Stimulated activated CD4-positive, alpha-beta T cell treated with anti-CD3 and anti-CD28 coated beads, Interleukin-1b, Interleukin-23, amount 100 ng/mL, for 24 hours (primary cell): ENCODE measurements around the gene LRP5.
A peak's percentile ranks its signal among the peaks of the same experiment; 100 is the strongest.

Experiments used
- DNase-seq, 4 experiments: peaks; one replicate each; pipeline ENCODE4 v3.0.0-alpha.2; 2020; ENCODE audit warnings: low read depth in 4 of 4, low spot score in 1 of 4

The LRP5 gene

GRCh38 chr11:68308068-68308467, 4.3 kb upstream of the LRP5 start:
- DNase-seq: no peak

DNA sequence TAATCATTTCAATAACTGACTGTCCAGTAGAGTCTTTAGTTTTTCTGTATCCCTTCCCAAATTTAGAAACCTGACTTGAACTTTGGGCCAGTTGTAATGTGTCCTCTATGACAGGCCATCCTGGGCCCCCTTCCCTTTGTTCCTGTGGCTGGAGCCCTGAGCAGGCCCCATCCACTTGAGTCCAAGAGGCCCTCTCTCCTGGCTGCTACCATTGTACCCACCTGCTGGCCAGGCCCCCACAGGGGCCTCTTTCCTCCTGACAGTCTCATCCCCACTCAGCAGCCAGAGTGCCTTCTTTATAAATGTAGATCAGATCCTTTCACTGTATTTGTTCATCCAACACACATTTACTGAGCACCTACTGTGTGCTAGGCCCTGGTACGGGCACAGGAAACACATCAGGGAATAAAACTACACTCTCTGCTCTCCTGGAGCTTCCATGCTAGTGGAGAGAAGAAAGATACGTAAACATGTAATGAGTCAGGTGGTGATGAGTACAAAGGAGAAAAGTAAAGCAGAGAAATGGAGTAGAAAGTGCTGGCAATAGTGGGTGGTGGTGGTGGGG, 2.7 kb upstream of the LRP5 start:
- no peak for DNase-seq

DNA sequence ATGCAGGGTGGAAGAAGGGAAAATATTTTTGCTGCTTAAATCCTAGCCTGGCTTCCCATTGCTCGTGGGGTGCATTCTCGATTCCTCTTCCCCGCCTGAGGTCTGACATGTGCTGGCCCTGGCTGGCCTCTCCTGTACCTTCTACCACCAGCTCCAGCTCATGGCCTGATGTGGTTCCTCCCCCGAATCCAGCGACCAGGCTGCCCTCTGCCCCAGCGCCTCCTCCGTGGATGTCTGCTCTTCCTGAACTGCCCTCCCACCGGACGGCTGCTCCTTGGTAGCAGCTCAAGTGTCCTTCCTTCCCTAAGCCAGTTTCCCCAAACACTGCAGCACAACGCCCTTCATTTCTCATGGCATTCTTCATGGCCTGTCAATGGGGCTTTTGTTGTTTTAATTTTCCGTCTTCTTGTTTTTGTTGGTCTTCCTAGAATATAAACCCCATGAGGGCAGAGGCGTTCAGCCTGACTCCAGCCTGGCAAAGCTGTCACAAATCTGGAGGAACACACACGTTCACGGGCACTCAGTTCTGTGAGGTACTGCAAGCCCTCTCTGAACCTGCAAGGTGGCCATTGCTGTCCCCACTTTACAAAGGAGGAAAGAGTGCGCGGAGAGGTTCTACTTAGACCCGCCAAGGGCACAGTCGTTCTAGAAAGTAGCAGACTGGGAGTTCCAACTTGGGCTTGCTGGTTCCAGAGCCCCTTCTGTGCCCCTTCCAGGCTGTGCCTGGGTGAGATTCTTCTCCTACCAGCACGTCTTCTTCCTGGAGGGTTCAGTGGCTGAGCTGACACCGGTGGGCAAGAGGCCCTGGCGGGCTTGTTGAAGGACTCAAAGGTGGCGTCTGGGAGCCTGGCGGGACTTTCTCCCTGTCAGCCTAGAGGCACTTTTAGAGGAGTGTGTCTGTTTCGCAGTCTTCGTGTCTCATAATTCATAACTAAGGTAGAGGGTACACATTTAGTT, 953 bp upstream of the LRP5 start:
- no peak for DNase-seq

DNA sequence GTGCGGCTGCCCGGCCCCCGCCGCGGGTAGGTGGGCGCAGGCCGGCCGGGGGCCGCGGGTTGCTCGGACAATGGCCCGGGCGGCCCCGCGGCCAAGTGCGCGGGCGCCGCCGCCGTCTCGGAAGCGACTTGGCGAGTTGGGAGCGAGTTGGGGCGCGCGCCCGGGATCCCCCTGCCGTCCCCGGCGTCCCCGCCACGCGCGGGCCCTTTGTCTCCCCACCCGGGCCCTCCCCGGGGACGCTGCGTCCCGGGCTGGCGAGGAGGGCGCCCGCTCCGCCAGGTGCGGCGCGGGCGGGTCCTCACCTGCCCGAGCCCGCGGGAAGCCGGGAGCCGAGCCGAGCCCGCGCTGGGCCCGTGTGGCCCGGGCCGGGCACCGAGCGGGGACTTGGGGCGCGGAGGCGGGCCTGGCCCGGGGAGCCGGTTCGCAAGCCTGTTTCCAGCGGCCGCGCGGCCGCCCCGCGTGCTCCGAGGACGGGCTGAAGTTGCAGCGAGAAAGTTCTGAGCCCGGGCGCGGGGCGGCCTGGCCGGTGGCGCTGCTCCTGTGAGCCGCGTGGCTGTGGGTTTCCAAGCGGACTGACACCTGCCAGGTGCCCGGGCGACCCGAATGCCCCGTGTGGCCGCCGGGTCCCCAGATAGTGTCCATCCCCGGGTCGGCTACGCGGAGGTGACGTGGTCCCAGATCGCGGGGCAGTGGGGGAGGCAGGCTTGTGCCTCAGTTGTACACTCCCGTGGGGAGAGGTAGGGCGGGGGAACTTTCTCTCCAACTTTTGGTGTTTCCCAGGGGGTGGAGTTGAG, 586 bp downstream of the LRP5 start:
- peak in 1 of 4 experiments; percentile 11 for DNase-seq

DNA sequence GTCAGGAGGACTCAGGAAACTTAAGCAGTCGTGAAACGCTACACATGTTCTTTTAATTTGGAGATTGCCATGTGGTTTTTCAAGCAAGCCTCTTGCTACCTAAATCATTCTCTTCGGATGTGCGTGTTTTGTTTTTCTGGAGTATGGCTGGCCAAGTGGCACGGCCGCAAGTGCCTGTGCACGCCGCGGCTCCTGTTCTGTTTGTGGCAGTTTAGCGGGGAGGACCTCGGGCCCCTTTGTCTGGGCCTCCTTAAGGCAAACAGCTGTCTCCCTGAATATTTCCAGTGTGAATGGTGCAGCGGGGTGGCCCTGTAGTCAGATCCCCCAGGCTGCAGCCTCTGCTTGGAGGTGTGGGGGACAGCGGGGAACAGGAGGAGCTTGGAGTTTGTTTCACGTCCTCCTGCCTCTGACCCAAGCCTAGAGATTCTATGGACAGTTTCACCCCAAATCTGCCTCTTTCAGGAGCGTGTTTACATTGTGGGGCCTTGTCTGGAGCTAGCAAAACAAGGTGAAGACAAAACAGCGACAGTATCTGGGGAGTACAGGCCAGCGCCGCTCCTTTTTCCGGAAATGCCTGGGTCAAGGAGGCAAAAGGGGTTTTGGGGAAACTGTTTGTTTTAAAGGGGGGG, 1.3 kb downstream of the LRP5 start:
- DNase-seq: peak in 1 of 4 experiments; percentile 10

GRCh38 chr11:68314203-68315170, 2.1 kb downstream of the LRP5 start:
- DNase-seq: no peak

DNA sequence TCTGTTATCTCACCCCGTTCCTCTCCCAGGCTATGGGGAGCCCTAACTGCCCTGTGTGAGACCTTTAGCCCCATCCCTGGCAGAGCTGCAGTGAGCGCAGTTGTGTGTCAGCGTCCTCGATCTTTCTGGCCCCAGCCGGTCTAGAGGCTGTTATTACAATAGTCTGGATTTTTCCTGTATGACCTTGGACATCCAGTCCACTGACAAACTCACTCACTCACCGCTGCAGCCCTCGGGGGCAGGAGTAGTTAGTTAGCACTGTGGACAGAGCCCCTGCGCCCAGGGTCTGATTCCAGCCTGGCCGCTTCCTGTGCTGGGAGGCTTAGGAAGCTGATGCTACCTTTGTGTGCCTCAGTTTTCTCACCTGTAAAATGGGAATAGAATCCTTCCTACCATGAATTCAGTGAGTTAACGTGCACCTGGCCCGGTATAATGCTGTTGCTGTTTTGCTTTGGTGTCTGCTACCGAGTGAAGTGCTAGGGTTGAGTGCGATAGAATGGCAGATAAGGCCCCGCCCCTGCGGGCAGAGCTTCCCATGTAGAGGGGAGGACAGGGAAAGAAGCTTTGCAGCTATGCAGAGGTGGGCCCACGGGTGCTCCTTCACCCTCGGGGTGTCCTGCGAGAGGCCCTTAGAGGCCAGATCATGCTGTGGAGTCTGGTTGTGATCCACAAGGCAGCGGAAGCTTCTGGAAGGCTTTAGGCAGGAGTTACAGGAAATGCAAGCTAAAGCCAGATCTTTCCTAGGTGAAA, 3.0 kb downstream of the LRP5 start:
- no peak for DNase-seq

- no peak for DNase-seq
Observed at GRCh38 chr11:68317147-68317785, 4.9 kb downstream of the LRP5 start.

GRCh38 chr11:68321293-68322051, 9.1 kb downstream of the LRP5 start:
- no peak for DNase-seq

GRCh38 chr11:68322052-68322430, 9.7 kb downstream of the LRP5 start:
- no peak for DNase-seq

DNA sequence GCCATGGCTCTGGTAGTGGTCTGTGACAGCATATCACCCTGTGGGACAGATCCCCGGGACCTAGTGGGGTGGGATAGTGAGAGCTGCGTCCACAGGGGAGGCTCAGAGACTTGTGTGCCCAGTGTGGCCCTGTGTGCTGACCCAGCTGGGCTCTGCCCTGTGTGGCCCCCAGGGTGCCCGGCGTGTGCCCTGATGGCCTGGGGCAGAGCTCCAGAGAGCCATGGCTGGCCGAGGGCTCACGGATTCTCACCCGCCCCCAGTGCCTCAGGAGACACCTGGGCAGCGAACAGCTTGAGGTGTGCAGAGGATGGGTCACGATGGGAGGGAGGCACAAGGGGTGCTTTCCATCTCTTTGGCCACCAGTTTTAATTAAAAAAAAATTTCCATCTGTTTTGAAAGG, 11.8 kb downstream of the LRP5 start:
- DNase-seq: no peak

GRCh38 chr11:68324695-68325094, 12.3 kb downstream of the LRP5 start:
- DNase-seq: no peak

GRCh38 chr11:68325183-68325906, 13.0 kb downstream of the LRP5 start:
- no peak for DNase-seq

DNA sequence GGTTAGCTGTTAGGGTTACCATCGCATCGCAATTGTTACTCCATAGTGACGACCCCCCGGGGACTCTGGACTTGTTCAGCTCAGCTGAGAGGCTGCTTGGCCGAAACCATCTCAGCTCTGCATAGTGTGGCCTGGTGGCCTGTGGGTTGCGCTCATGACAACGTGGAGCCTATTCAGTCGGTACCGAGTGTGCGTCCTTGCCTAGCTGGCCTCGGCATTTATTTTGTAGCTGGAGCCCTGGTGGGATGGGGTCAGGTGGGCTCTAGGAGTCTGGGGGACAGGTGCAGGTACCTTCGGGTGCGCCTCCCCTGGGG, 13.5 kb downstream of the LRP5 start:
- no peak for DNase-seq

DNA sequence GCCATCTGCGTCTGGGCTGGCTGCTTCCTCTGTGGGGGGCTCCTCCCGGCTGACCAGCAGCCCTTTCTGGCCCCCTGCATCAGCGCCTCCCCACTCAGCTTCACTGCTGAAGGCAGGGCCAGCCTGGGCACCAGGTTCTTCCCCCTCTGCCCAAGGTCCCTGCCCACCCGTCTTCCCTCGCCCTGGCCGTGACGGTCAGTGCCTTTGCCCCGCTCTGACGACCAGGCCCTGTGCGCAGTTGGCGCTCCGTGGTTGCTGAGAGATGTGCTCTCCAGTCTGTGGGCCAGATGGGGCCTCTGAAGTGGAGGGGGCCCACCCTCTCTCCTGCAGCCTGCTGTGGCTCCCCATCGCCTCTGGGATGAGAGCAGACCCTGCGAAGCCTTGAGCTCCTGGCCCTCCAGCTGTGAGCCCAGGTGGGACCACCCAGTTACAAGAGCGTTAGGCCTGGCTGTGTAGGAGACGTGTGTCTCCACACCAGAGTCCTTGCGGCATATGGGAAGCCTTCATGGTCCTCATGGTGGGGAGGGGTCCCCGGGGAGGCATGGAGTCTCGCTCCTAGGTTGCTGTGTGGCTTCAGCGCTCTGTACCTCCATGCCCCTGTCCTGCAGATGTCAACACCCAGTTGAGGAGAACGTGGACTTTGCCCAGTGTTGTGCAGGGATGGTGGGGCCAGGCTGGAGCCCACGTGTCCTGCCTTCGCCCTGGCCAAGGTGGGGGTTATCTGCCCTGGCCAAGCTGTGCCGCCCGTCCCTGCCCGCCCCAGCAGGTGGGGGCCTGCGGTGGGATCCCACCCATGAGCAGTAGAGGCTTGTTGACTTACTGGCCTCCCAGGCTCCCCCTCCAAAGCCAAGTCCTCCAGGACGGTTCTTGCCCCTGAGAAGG, 14.2 kb downstream of the LRP5 start:
- DNase-seq: no peak

DNA sequence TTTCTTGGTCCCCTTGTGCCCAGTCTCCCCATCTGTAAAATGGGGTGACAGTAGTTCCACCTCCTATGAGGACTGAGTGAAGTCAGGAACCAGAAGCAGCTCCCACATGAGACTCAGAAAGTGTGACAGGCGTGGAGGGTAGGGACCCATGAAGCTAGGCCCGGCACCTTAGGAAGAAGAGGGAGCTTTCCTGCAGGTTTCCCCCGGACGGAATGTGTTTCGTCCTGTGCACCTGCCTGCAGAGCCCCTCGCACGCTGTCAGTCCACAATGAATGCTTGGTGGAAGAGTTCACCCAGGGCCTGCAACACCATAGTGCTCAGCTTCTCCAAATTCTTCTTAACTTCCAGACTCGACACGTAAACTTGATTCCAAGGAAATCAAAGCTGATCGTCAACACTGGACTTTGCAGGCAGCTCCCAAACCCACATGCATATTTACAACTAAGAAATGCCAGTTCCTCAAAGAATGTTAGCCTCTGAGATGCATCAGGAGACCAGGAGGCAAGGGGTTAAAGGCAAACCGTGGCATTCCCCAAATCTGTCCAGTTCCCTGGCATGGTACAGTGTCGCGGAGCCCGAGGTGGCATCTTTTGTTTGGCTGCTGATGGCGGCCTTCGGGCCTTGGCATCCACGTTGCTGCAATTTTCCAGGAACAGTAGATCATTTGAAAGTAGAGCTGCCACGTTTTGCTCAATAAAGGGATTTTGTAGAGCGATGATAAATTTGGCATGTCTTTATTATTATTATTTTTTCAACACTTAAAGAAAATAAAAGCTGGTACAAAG, 15.4 kb downstream of the LRP5 start:
- DNase-seq: no peak
